Activated CD4-positive, CD25-positive, alpha-beta regulatory T cell (primary cell): ENCODE data around the gene RPL36AL.
A peak's percentile ranks its signal among the peaks of the same experiment; 100 is the strongest.
"Not testable (repeated sequence)": the region's sequence is repeated elsewhere in the genome, so short reads cannot be mapped to it uniquely, and the experiment has no call there.

Experiments
- DNase-seq, 4 experiments: peaks; one replicate each; lab custom pipeline; 2025; lab: John Stamatoyannopoulos, UW

RPL36AL gene

DNA sequence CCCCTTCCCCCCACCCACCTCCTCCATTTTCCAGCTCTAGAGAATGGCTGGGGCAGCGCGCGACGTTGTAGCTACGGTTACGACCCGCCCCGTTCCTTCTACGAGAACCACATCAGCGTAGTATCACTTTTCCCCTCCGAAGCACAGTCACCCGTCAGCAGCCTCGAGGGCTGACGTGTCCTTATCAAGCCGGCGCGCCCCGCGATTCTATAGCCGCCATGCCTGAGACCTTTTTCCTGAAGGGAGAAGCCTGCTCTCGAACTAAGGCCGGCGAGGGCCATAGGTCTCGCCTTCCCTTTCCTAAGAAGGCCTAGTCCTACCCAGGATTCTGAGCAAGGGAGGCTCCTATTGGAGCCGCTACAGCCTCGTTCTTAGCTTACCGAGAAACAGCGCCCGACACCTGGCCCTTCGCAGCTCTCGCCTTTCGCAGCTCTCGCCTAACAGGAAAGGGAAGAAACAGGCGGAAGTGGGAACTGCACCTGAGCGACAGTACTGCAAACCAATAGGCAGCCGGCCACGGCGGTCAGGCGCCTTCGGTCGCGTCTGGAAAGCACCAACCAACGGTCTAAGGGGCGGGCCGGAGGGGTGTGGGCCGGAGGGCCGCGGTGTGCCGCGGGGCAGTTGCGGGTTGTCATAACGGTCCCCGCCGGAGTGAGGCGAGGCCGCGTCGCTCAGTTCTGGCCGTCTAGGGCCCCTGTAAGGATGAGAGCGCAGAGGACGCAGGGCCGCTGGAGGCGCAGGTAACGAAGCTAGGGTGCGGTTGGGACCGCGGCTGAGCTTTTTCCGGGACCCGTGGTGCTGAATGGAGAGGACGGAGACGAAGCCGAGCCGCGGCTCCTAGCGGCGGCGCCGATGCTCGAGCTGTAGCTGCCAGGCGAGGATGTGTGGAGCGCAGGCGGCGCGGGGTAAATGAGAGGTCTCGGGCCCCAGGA, at the start of gene RPL36AL, which contains the start of gene MGAT2:
RPL36AL (minus strand) TSS at position 445 of the 932 bp plus-strand sequence. CDS start 1,522 bp downstream, outside the sequence.
MGAT2 (plus strand) TSS at position 618 of the 932 bp plus-strand sequence. CDS start 470 bp downstream, outside the sequence.
- DNase-seq: peak; percentile 82 to 86 (median 85)

DNA sequence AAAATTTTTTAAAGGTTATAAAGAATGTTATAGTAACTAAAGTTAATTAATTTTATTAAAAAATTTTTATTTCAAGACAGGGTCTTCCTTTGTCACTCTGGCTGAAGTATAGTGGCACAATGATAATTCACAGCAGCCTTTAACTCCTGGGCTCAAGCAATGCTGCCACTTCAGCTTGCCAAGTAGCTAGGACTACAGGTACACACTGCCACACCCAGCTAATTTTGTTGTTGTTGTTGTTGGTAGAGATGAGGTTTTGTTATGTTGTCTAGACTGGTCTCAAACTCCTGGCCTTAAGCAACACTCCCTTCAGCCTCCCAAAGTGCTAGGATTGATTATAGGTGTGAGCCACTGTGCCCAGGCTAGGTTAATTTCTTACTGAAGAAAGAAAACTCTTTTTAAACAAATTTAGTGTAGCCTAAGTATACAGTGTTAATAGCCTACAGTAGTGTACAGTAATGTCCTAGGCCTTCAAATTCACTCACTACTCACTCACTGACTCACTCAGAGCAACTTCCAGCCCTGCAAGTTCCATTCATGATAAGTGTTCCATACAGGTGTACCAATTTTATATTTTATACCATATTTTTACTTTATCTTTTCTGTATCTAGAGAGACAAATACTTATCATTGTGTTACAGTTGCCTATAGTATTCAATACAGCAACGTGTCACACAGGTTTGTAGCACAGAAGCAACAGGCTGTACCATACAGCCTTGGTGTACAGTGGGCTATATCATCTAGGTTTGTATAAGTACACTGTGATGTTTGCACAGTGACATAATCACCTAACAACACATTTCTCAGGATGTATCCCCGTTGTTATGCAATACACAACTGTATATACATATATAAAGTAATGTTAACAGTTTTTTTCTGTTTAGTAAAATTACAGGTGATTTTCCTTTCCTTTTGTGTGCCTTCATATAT, 39.4 kb upstream of the RPL36AL start:
- DNase-seq: no peak

DNA sequence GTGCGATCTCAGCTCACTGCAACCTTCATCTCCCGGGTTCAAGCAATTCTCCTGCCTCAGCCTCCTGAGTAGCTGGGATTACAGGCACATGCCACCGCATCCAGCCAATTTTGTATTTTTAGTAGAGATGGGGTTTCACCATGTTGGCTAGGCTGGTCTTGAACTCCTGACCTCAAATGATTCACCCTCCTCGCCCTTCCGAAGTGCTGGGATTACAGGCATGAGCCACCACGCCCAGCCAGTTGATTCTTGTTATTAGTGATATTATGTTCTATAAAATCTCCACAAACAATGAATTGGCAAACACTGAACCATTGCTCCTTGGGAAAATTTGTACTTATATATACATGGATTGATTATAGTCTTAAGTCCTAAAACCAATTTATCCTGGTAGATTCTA, 37.1 kb upstream of the RPL36AL start:
- DNase-seq: not testable (repeated sequence)

DNA sequence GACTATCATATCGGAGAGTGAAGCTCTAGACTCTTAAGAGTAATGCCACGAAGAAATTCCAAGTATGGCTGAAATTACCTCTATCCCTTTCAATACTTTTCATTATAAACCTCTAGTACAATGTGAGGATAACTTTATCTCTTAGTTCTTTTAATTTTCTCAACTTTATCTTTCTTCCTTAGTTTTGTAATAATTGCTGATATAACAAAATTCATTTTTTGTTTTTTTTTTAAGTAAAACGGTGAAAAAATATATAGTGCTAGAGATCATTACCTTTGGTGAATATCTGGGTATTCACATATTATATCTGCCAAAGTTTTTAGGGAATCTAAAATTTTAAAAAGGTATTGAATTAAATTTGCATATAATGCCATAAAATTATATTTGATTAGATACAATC, 34.1 kb upstream of the RPL36AL start:
- DNase-seq: no peak

DNA sequence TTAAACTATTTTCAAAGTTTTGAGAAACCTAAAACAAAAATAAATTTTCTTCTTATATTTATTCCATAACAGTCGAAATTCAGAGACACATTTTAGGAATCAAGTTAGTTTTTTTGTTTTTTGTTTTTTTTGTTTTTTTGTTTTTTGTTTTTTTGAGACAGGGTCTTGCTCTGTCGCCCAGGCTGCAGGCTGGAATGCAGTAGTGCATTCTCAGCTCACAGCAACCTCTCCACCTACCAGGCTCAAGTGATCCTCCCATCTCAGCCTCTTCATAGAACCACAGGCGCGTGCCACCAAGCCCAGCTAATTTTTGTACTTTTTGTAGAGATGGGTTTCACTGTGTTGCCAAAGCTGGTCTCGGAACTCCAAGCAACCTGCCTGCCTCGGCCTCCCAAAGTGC, 33.1 kb upstream of the RPL36AL start:
- no peak for DNase-seq

DNA sequence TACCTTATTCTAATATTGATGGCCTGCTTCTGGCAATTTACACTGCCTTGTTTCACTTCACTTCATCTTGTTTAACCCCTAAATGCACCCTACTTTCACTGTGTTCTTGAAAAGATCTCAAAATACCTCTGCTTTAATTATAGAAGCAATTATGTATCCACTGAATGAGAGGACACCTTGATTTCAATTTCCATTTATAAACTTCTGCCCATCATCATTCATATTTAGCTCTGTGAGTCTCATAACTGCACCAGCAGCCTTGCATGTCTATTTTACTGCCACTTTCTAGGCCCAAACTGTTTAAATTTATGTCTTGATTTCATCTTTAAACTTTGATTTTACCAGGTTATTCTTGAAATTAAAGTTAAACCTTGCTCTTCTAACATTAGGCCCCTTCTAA, 21.7 kb upstream of the RPL36AL start:
- DNase-seq: no peak

DNA sequence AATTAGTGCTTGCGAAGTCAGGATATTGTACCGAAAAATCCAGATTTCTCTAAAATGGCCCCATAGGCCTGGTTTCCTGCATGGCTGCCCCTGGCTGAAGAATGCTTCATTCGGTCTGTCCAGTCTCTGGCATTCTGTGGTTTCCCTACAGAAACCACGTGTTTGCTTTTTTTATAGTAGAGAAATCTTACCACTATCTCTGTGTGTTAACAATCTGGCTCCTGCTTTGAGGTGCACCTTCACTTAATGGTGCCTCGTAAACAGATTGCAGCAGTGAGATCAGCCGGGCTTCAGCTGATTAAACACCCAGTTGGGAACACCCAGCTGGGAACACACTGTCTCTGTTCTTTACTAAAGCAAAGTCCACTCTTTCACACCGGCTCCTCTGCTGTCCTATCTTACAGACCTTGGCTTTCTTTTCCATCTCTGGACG, 21.3 kb upstream of the RPL36AL start:
- no peak for DNase-seq

DNA sequence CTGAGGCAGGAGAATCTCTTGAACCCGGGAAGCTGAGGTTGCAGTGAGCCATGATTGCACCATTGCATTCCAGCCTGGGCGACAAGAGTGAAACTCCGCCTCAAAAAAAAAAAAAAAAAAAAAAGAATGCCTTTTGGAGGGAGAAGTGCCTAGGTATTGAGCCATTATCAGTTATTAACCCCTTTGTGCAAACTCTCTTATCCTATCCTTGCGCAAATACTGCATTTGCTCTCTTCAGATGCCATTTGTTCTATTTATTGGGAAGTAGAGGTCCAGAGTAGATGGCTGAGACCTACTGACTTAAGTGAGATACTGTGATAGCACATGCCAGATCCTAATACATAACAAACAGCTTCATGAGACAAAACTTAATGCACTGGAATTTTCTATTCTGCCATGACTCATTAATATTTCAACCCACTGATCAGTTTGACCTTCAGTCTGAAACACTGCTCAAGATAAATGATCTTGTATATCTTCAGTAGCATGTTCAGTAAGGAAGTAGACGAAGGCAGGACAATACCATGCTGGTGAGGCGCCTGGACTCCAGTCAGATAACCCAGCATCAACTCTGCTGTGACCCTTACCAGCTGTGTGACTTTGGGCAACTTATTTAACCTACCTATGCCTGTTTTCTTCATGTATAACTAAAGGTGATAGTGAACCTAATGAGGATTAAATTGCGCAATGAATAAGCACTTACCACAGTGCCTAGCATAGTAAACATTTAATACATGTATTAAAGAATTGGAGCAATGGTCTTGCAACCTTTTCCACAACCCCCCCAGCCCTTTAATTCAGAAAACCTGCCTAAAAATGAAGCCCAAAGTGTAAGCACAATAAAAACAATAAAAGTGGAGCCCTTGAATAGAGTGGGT, 20.4 kb upstream of the RPL36AL start:
- DNase-seq: no peak

DNA sequence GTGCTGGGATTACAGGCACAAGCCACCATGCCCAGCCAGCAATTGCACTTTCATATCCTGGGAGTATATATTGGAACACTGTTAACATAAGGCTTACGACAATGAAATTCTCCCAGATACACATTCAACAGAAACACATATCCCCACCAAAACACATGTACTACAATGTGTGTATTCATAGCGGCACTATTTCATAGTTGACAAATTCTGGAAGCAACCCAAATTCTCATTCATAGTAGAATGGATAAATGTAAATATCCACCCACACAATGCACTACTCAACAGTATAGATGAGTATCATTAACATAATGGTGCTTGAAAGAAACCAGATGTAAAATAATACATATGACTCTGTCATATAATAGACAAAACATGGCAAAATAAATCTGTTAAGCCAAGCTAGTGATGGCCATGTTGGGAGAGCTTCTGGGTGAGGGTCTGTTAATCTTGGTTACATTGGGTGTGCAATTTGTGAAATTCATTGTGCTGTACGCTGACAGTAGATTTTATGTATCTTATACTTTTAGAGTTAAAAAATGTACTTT, 17.2 kb upstream of the RPL36AL start:
- DNase-seq: no peak

DNA sequence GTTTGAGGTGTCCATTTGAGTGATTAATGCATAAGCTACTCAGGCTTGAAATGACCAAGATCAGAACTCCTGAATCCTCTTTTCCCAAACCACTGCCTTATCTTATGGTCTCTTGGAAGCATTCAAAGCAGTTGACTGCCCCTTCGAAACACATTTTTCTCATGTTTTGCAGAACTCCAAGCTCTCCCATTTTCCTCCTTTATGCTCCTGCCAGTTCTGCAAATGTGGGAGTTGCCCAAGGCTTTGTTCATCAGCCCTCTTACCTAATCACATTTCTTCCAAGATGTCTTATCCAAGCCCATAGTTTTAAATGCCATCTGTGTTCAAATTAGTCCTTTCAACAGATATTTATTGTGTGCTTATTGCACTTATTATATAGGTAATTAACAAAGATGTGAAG, 16.4 kb upstream of the RPL36AL start:
- DNase-seq: no peak

DNA sequence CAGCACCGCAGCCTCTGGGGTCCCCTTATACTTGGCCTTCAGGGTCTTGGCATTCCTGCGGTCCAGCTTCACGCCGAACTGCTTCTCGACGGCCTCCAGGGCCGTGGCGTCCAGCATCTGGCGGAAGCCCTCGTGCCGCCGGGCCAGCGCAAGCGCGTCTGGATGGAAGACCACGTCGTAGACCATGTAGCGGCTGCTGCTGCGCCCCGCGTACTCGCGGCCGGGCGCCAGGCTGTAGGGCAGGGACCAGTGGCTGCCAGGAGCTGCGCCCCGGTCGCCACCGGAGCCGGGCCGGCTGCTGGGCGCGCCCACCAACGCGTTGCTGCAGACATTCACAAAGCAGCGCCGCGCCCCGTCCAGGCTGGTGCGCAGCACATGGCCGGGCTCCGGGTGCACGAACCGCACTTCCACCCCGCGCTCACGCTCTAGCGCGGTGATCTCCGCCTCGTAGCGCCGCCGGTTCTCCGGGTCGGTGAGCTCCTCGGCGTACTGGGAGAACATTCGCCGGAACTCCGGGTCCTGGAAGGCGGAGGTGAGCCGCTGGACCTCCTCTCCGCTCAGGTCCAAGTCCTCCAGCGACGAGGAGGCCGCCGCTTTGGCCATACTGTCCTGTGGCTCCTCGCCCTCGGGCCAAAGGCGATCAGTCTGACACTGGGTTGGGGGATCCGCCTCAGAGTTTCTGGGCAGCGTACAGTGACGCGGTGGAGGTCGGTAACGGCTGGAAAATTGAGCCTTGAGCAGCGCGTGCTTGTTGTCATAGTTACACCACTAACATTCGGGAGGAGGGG, 14.3 kb upstream of the RPL36AL start, which contains the start of gene DNAAF2:
DNAAF2 (minus strand) TSS at position 698 of the 788 bp plus-strand sequence; CDS start at position 603, 95 bp downstream.
- DNase-seq: peak; percentile 28 to 47 (median 40)

DNA sequence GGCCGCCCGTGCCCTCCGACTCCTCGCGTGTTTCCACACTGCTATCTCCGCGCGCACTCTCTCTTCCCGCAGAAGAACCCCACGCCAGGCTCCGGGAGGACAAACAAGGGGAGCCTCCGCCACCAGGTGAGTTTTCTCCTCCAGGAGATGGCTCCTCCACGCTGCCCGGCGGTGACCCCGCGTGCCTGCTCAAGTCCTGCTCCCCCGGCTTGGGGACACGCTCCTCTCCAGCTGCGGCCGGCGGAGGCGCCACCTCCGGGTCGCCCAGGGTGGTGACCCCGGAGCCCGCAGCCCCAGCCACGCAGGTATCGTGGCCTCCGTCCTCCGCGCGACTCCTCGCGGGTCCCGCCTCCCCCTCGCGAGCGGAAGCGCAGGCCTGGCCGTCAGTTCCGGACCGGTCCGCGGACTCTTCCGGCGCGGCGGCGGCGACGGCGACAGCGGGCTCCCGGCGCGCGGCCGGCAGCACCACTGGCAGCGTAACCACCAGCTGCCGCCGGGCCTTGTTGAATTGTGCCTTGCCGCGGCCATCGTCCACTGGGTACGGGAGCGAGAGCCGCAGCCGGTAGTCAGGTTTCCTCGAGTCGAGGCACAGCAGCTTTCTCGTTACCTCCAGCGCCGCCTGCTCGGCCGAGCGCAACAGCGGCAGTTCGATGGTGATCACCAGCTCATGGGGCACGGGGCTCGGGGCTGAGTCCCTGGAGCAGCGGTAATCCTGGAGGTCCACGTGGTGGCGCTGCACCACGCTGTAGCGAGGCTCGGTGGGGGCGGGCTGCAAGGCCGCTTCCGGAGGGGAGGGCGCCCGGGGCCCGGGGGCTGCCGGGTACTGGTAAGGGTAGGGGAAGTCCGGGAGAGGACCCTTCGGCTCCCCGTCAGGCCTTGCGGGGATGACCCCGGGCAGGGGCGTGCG, 13.5 kb upstream of the RPL36AL start:
- DNase-seq: peak; percentile 88 to 94 (median 91)

DNA sequence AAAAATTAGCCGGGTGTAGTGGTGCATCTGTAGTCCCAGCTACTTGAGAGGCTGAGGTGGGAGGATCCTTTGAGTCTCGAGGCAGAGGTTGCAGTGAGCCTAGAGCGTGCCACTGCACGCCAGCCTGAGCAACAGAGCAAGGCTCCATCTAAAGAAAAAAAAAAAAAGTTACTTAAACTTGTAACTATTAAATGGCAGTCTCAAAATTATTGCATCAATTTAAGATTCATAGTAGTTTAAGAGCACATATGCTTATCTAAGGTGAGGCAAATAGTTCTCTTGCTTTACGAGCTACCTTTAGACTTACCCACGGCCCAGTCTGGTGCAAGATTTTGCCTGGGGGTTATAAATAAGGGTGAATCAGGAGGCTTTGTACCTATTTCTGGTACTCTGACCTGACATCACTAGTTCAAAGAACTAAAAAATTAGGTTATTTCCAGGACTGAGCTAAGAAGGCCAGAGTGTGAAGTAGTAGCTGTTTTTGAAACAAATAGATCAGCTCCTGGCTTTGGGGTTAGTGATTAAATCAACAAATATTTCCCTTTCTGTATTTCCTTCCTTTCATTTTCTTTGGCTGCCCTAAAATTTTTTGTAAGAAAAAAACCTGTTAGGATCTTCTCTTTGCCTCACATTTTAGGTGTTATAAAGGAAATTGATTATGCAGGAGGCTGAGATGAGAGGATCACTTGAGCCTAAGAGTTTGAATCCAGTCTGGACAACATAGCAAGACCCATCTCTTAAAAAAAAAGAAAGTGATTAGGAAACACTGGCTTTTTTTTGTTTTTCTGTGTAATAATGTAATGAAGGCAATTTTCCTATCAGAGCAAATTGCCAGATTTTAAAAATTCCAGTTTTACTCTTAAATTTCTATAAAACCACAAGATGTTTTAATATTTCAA, 3.8 kb upstream of the RPL36AL start:
- DNase-seq: no peak

DNA sequence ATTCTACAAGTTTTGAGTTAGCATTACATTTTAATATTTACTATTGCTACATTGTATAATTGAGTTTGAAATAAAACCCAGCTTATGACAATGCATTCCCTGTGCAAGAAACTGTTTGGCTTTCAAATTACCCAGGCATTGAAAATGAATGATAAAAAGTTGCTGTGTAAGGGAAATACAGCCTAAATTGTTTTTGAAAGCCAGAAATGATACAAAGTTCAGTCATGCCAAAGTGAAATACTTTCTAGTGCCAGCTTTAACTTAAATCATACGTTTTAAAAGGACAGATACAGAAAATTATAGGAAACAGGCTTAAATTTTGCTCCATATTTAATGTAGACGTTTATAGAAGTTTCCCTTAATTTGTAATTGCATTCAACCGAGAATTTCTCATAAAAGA, 3.0 kb upstream of the RPL36AL start:
- no peak for DNase-seq

DNA sequence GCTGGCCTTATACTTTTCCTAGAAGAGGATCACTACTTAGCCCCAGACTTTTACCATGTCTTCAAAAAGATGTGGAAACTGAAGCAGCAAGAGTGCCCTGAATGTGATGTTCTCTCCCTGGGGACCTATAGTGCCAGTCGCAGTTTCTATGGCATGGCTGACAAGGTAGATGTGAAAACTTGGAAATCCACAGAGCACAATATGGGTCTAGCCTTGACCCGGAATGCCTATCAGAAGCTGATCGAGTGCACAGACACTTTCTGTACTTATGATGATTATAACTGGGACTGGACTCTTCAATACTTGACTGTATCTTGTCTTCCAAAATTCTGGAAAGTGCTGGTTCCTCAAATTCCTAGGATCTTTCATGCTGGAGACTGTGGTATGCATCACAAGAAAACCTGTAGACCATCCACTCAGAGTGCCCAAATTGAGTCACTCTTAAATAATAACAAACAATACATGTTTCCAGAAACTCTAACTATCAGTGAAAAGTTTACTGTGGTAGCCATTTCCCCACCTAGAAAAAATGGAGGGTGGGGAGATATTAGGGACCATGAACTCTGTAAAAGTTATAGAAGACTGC, 1.7 kb upstream of the RPL36AL start:
- DNase-seq: no peak

DNA sequence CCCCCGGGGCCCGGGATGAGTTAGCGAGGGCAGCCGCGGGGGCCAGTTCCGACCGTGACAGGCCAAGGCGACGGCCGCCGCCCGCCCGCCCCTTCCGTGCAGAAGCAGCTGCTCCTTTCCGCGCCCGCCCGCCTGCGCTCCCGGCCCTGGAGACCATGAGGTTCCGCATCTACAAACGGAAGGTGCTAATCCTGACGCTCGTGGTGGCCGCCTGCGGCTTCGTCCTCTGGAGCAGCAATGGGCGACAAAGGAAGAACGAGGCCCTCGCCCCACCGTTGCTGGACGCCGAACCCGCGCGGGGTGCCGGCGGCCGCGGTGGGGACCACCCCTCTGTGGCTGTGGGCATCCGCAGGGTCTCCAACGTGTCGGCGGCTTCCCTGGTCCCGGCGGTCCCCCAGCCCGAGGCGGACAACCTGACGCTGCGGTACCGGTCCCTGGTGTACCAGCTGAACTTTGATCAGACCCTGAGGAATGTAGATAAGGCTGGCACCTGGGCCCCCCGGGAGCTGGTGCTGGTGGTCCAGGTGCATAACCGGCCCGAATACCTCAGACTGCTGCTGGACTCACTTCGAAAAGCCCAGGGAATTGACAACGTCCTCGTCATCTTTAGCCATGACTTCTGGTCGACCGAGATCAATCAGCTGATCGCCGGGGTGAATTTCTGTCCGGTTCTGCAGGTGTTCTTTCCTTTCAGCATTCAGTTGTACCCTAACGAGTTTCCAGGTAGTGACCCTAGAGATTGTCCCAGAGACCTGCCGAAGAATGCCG, 872 bp upstream of the RPL36AL start:
- DNase-seq: peak; percentile 38 to 65 (median 53)

DNA sequence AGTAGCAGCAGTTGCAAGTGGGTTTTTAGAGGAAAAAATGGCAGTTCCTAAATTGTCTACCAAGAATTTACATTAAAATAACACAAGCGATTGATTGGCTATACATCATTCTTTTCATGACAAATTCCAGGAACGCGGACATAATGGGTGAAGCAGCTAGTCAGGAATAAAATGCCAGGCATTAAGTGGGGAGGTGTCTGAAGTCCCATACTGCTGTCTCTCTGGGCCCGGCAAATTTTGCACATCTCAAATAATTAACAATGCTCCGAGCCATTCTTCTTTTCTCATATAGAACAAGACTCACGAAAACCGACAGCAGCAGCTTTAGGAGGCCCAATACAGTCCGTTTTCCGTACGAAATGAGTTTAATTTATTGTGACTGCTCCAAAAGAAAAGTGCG, 696 bp downstream of the RPL36AL start:
- DNase-seq: no peak
